GM23338 (cell line): ENCODE measurements around the gene LRMDA. TPM values are rescaled to one million over a fixed set of nuclear protein-coding genes. Genes with fewer than 3 reads are reported as not detected.

Source experiments
- ATAC-seq: fragments of 200-7000 bp; cut with Tn5 transposase; 3 replicates; pipeline ENCODE4 v1.9.1; 2020
- DNase-seq: peaks from one replicate; pipeline ENCODE4 v3.0.0-alpha.2; 2015; ENCODE audit warnings: low spot score
- H2AFZ ChIP-seq: fragments of 200-600 bp; sonication (generic); 2 replicates; pipeline ENCODE4 v1.8.0; 2016; ENCODE audit warnings: antibody characterized with exemption, mild to moderate bottlenecking, moderate library complexity
- H3F3A ChIP-seq: fragments of 200-600 bp; sonication (generic); replicated peaks from 2 replicates; pipeline ENCODE4 v1.8.0; 2017; ENCODE audit warnings: antibody characterized with exemption, mixed run types, low read depth
- H3K27ac ChIP-seq: fragments of 200-600 bp; sonication (generic); 2 replicates; pipeline ENCODE4 v1.6.1; 2016; ENCODE audit warnings: low read depth
- H3K27me3 ChIP-seq: fragments of 200-600 bp; sonication (generic); 2 replicates; pipeline ENCODE4 v1.8.0; 2016; ENCODE audit warnings: mild to moderate bottlenecking, mixed run types, moderate library complexity; ENCODE audit not compliant: insufficient read depth
- H3K36me3 ChIP-seq: fragments of 200-600 bp; sonication (generic); 2 replicates; pipeline ENCODE4 v1.8.0; 2016; ENCODE audit warnings: mild to moderate bottlenecking; ENCODE audit not compliant: insufficient read depth
- H3K4me1 ChIP-seq: fragments of 200-600 bp; sonication (generic); 2 replicates; pipeline ENCODE4 v1.8.0; 2016; ENCODE audit warnings: mild to moderate bottlenecking, moderate library complexity; ENCODE audit not compliant: insufficient read depth
- H3K4me2 ChIP-seq: fragments of 200-600 bp; sonication (generic); 2 replicates; pipeline ENCODE4 v1.7.1; 2017; ENCODE audit warnings: mixed run types
- H3K4me3 ChIP-seq: fragments of 200-600 bp; sonication (generic); 2 replicates; pipeline ENCODE4 v1.6.1; 2016; ENCODE audit warnings: mixed run types
- H3K79me2 ChIP-seq: fragments of 200-600 bp; sonication (generic); replicated peaks from 2 replicates; pipeline ENCODE4 v1.8.0; 2017; ENCODE audit warnings: mild to moderate bottlenecking; ENCODE audit not compliant: insufficient read depth
- H3K9me2 ChIP-seq: fragments of 200-600 bp; sonication (generic); 2 replicates; pipeline ENCODE4 v1.8.0; 2017; ENCODE audit not compliant: insufficient read depth
- H4K20me1 ChIP-seq: fragments of 200-600 bp; sonication (generic); replicated peaks from 2 replicates; pipeline ENCODE4 v1.8.0; 2017; ENCODE audit warnings: mild to moderate bottlenecking; ENCODE audit not compliant: insufficient read depth
- H3K27ac Mint-ChIP-seq: 2 replicates; pipeline ENCODE4 v1.8.0; 2020; ENCODE audit warnings: inconsistent platforms, mild to moderate bottlenecking, moderate library complexity, mixed read lengths
- H3K27me3 Mint-ChIP-seq: 3 replicates; pipeline ENCODE4 v1.8.0; 2022; ENCODE audit warnings: low read depth, mild to moderate bottlenecking, moderate library complexity, mixed read lengths, inconsistent platforms; ENCODE audit not compliant: insufficient read depth, poor library complexity
- H3K36me3 Mint-ChIP-seq: 3 replicates; pipeline ENCODE4 v1.8.0; 2021; ENCODE audit warnings: low read depth, mild to moderate bottlenecking, inconsistent platforms, moderate library complexity, mixed read lengths
- H3K4me1 Mint-ChIP-seq: 3 replicates; pipeline ENCODE4 v1.8.0; 2020; ENCODE audit warnings: mild to moderate bottlenecking, inconsistent platforms, mixed read lengths
- H3K4me3 Mint-ChIP-seq: 3 replicates; pipeline ENCODE4 v1.8.0; 2021; ENCODE audit warnings: moderate library complexity, mild to moderate bottlenecking, inconsistent platforms, mixed read lengths
- H3K9me3 Mint-ChIP-seq: 3 replicates; pipeline ENCODE4 v1.8.0; 2020; ENCODE audit warnings: moderate library complexity, mild to moderate bottlenecking, inconsistent platforms, mixed read lengths
- CREB1 ChIP-seq: fragments of 250-450 bp; sonication (Bioruptor Pico); IDR thresholded peaks from 2 replicates; pipeline ENCODE4 v1.5.0; 2020; ENCODE audit warnings: low read depth, mild to moderate bottlenecking, moderate library complexity
- CTCF ChIP-seq, 2 experiments: fragments of 200-600 bp in 1 of 2; sonication (generic) in 1 of 2; conservative IDR thresholded peaks; 2 replicates each; pipeline versions ENCODE4 v1.5.1 to v1.6.1; 2016 to 2017; ENCODE audit warnings: antibody characterized with exemption in 2 of 2, low read depth in 2 of 2, mild to moderate bottlenecking in 2 of 2, moderate library complexity in 1 of 2
- ETS1 ChIP-seq: IDR thresholded peaks from 2 replicates; pipeline ENCODE4 v1.6.1; 2016; ENCODE audit warnings: antibody characterized with exemption
- EZH2 ChIP-seq: fragments of 200-600 bp; sonication (generic); IDR thresholded peaks from one replicate; pipeline ENCODE4 v1.8.0; 2017; ENCODE audit warnings: antibody characterized with exemption, mild to moderate bottlenecking, low read depth; ENCODE audit not compliant: unreplicated experiment
- EZH2phosphoT487 ChIP-seq: fragments of 200-600 bp; sonication (generic); IDR thresholded peaks from one replicate; pipeline ENCODE4 v1.8.1; 2018; ENCODE audit warnings: antibody characterized with exemption; ENCODE audit not compliant: unreplicated experiment
- JUNB ChIP-seq: IDR thresholded peaks from one replicate; pipeline ENCODE4 v1.6.1; 2016; ENCODE audit warnings: antibody characterized with exemption; ENCODE audit not compliant: unreplicated experiment
- NANOG ChIP-seq: IDR thresholded peaks from 2 replicates; pipeline ENCODE4 v1.6.1; 2016; ENCODE audit warnings: antibody characterized with exemption, borderline replicate concordance
- POLR2AphosphoS5 ChIP-seq: IDR thresholded peaks from 2 replicates; pipeline ENCODE4 v1.6.1; 2016; ENCODE audit warnings: antibody characterized with exemption, low read depth
- REST ChIP-seq: IDR thresholded peaks from one replicate; pipeline ENCODE4 v1.6.1; 2018; ENCODE audit warnings: antibody characterized with exemption; ENCODE audit not compliant: unreplicated experiment
- STAT1 ChIP-seq: IDR thresholded peaks from one replicate; pipeline ENCODE4 v1.6.1; 2016; ENCODE audit warnings: antibody characterized with exemption; ENCODE audit not compliant: unreplicated experiment
- ZNF114 ChIP-seq: fragments of 250-450 bp; sonication (Bioruptor Pico); IDR thresholded peaks from 2 replicates; pipeline ENCODE4 v1.5.0; 2020; ENCODE audit warnings: mild to moderate bottlenecking, moderate library complexity
- ZNF331 ChIP-seq: fragments of 250-450 bp; sonication (Bioruptor Pico); IDR thresholded peaks from 2 replicates; pipeline ENCODE4 v1.5.0; 2020; ENCODE audit warnings: low read depth, mild to moderate bottlenecking, moderate library complexity
- ZNF462 ChIP-seq: fragments of 250-450 bp; sonication (Bioruptor Pico); IDR thresholded peaks from 2 replicates; pipeline ENCODE4 v1.5.0; 2020; ENCODE audit warnings: mild to moderate bottlenecking, moderate library complexity
- polyA plus RNA-seq: library from polyadenylated mRNA; unstranded; fragments of >200 nt; fragmentation: Nextera tagmentation; extraction: Ambion mirVana; gene quantifications from 2 replicates; pipeline ENCODE4 v1.2.1, GENCODE V29; 2016
- total RNA-seq: library from RNA; depleted of rRNA; stranded (reverse); fragments of >200 nt; shearing (Covaris generic); gene quantifications from 2 replicates; pipeline ENCODE4 v1.2.3, GENCODE V29; 2014

Gene LRMDA
- total and polyA plus RNA-seq, 2 experiments from 2014 or later: 0.90 to 1.8 TPM

- Histone ChIP-seq H2AFZ (no peak overlapping the region), H4K20me1 (no peaks in the 10 kb centered on the region), H3K4me3 (no peak overlapping the region), H3K36me3 (no peaks in the 10 kb centered on the region), H3F3A (no peaks in the 10 kb centered on the region), H3K79me2 (no peaks in the 10 kb centered on the region), H3K27me3 (no peaks in the 10 kb centered on the region), H3K9me2 (0 out of 2 replicates have a peak, but pooled peaks cover 14% of the 10 kb centered on the region), H3K4me2 (no peak overlapping the region), H3K27ac (no peak overlapping the region), H3K4me1 (peaks cover 22% of the 10 kb centered on the region)
- H3K4me3 Mint-ChIP-seq: no peak overlapping the region
- TF ChIP-seq STAT1 (no peak), NANOG (no peak), JUNB (no peak), CTCF (conservative IDR thresholded peaks at IDR 0.05; ENCODE audit: low read depth in 2 of 2) (no peak), EZH2 (no peak), ZNF114 (no peak), REST (no peak), EZH2phosphoT487 (no peak), POLR2AphosphoS5 (no peak), ZNF331 (CRISPR knock-in tag) (no peak), CREB1 (CRISPR knock-in tag) (no peak), ETS1 (no peak), ZNF462 (CRISPR knock-in tag) (no peak)
- H3K36me3 Mint-ChIP-seq: no peaks in the 10 kb centered on the region
- no peaks in the 10 kb centered on the region for H3K9me3 Mint-ChIP-seq
- peaks cover 2% of the 10 kb centered on the region for H3K27me3 Mint-ChIP-seq
- no peak overlapping the region for H3K27ac Mint-ChIP-seq
- H3K4me1 Mint-ChIP-seq: peaks cover 52% of the 10 kb centered on the region
- DNase-seq: no peak
- no peak for ATAC-seq
These were observed 1002.0 kb downstream of the LRMDA start for GRCh38 chr10:76433161-76434005.
